Activated CD4-positive, alpha-beta T cell treated with anti-CD3 and anti-CD28 coated beads for 24 hours (primary cell): ENCODE measurements around the gene SEPTIN12.
"Not testable (repeated sequence)": the region's sequence is repeated elsewhere in the genome, so short reads cannot be mapped to it uniquely, and the experiment has no call there.

Experiments used
- DNase-seq, 2 donors: peaks; one replicate each; pipeline ENCODE4 v3.0.0-alpha.2; 2020; ENCODE audit warnings: low read depth in 2 of 2

The SEPTIN12 gene

GRCh38 chr16:4754865-4755264 is 33.3 kb downstream of the SEPTIN12 start:
- DNase-seq = no peak

- no peak for DNase-seq
Measured at GRCh38 chr16:4753227-4753626, 34.9 kb downstream of the SEPTIN12 start.

- no peak for DNase-seq
Measured at GRCh38 chr16:4752351-4753100, 35.6 kb downstream of the SEPTIN12 start.

- no peak for DNase-seq
Measured at GRCh38 chr16:4750896-4751295, 37.2 kb downstream of the SEPTIN12 start.

- no peak for DNase-seq
Measured at GRCh38 chr16:4749700-4750257, 38.4 kb downstream of the SEPTIN12 start.

GRCh38 chr16:4748682-4749411 is 39.3 kb downstream of the SEPTIN12 start:
- no peak for DNase-seq

GRCh38 chr16:4747906-4748681 is 40.1 kb downstream of the SEPTIN12 start:
- no peak for DNase-seq

GRCh38 chr16:4746991-4747574 is 41.1 kb downstream of the SEPTIN12 start:
- no peak for DNase-seq

GRCh38 chr16:4746215-4746614 is 41.9 kb downstream of the SEPTIN12 start:
- no peak for DNase-seq

GRCh38 chr16:4745274-4745569 is 42.9 kb downstream of the SEPTIN12 start:
- DNase-seq = no peak

GRCh38 chr16:4744555-4745273 is 43.4 kb downstream of the SEPTIN12 start:
- DNase-seq = no peak

- no peak for DNase-seq
Measured at GRCh38 chr16:4743226-4743878, 44.8 kb downstream of the SEPTIN12 start.

- DNase-seq = not testable (repeated sequence)
Measured at GRCh38 chr16:4738370-4738769, 49.8 kb downstream of the SEPTIN12 start.

- no peak for DNase-seq
Measured at GRCh38 chr16:4737545-4737944, 50.6 kb downstream of the SEPTIN12 start.

GRCh38 chr16:4736546-4736945 is 51.6 kb downstream of the SEPTIN12 start:
- DNase-seq = no peak

- DNase-seq = peak; percentile 92 to 93
Measured at GRCh38 chr16:4734730-4735535, 53.2 kb downstream of the SEPTIN12 start.

- DNase-seq = peak; percentile 65 to 67
Measured at GRCh38 chr16:4734063-4734729, 53.9 kb downstream of the SEPTIN12 start, which contains the start of the genes ANKS3 and DNAAF8. Gene ANKS3, minus strand, starts transcription at chr16:4734271. Its CDS starts 4,122 bp downstream, at chr16:4730149. Gene DNAAF8, plus strand, starts transcription at chr16:4734537. Its CDS starts 1,978 bp downstream, at chr16:4736515.

GRCh38 chr16:4733747-4734062 is 54.4 kb downstream of the SEPTIN12 start:
- no peak for DNase-seq

GRCh38 chr16:4733211-4733742 is 54.9 kb downstream of the SEPTIN12 start:
- no peak for DNase-seq
